GM19025 (cell line): Measurements from ENCODE around the gene NMRK2.
"Not testable (repeated sequence)": the region's sequence is repeated elsewhere in the genome, so short reads cannot be mapped to it uniquely, and the experiment has no call there.

ENCODE experiments used
- ATAC-seq: cut with Tn5 transposase; IDR thresholded peaks from one replicate; pipeline ENCODE4 v1.9.1; 2021; ENCODE audit warnings: mild to moderate bottlenecking, low read depth, moderate library complexity; ENCODE audit not compliant: unreplicated experiment

NMRK2 gene

GRCh38 chr19:3936506-3937442 is 3.9 kb downstream of the NMRK2 start:
- no peak for ATAC-seq

DNA sequence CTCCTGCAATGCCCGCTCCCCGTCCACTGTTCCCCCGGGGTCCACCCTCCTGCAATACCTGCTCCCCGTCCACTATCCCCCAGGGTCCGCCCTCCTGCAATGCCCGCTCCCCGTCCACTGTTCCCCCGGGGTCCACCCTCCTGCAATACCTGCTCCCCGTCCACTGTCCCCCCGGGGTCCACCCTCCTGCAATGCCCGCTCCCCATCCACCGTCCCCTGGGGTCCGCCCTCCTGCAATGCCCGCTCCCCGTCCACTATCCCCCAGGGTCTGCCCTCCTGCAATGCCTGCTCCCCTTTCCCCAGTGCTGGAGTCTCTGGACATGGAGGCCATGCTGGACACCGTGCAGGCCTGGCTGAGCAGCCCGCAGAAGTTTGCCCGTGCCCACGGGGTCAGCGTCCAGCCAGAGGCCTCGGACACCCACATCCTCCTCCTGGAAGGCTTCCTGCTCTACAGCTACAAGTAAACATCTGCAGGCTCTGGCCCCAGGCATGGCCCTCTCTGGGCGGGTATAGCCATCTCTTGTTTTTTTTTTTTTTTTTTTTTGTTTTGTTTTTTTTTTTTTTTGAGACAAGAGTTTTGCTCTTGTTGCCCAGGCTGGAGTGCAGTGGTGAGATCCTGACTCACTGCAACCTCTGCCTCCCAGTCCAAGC is 5.6 kb downstream of the NMRK2 start:
- ATAC-seq: not testable (repeated sequence)

DNA sequence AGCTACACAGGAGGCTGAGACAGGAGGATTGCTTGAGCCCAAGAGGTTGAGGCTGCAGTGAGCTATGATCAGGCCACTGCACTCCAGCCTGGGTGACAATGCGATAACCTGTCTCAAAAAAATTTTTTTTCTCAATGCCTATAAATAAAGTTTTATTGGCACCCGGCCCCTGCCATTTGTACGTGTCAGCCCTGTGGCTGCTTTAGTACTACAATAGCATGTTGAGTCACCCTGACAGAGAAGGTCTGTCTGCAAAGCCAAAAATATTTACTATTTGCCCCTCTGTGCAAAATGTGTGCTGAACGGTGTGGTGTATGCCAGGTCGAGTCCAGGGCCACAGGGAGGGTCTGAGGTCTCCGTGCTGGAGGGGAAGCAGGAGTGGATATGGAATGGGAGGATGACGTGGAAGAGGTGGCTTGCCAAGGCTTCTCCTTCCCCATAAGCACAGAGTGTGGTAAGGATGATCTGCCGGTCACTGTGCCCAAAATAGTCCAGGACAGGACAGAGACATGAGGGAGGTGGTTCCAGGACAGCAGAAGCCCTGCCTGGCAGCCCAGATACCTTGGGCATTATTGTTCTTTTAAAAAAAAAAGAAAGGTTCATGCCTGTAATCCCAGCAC is 10.0 kb downstream of the NMRK2 start:
- ATAC-seq: no peak

DNA sequence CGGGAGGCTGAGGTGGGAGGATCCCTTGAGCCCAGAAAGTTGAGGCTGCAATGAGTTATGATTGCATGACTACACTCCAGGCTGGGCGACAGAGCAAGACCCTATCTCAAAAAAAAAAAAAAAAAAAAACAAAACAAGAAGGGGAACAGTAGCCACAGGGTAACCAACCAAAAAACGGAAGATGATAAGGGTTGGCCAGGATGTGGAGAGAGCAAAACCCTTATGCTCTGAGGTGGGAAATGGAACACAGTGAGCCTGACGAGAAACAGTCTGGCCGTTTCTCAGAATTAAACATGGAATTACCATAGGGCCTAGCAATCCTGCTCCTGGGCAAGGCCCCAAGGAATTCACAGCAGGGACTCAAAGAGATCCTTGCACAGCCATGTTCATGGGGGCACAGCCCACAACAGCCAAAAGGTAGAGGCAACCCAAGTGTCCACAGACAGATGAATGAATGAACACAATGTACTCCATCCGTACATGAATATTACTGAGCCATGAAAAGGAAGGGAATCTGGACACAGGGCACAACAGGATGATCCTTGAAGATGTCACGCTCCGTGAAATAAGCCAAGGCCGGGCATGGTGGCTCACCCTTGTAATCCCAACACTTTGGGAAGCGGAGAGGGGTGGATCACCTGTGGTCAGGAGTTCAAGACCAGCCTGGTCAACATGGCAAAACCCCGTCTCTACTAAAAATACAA is 11.3 kb downstream of the NMRK2 start:
- ATAC-seq: no peak

DNA sequence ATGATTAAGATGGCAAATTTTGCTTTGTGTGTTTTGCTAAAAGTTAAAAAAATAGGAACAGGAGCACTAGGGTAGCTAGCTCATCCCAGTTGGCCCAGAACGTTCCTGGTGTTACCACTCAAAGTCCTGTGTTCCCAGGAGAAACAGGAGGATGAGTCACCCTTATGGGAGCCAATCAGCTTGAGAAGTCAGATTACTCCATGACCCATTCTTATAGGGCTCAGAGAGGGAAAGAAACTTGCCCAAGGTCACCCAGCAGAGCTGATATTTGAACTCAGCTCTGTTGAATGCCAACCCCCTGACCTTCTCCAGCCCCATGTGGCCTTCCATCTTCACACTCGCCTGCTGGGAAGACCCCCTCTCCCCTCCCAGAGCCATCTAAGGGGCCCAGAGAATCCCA is 13.0 kb downstream of the NMRK2 start:
- no peak for ATAC-seq

DNA sequence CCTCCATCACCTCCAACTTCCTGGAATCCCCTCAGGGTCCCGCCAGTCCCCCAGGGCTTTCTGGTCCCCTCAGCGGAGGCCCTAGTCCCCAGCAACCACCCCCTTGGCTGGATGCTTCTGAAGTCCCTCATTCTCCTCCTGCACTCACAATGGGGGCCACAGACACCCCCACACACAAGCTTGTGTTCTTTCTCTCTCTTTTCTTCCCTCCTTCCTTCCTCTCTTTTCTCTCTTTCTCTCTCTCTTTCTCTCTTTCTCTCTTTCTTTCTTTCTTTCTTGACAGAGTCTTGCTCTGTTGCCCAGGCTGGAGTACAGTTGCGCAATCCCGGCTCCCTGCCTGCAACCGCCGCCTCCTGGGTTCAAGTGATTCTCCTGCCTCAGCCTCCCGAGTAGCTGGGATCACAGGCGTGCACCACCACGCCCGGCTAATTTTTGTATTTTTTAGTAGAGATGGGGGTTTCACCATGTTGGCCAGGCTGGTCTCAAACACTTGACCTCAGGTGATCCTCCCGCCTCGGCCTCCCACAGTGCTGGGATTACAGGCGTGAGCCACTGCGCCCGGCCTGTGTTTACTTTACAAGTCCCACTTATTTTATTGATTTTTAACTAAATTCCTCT is 14.6 kb downstream of the NMRK2 start:
- not testable (repeated sequence) for ATAC-seq

GRCh38 chr19:3949294-3949693 is 16.4 kb downstream of the NMRK2 start:
- ATAC-seq: no peak

- ATAC-seq: no peak
Measured at GRCh38 chr19:3949997-3950859, 17.4 kb downstream of the NMRK2 start.

DNA sequence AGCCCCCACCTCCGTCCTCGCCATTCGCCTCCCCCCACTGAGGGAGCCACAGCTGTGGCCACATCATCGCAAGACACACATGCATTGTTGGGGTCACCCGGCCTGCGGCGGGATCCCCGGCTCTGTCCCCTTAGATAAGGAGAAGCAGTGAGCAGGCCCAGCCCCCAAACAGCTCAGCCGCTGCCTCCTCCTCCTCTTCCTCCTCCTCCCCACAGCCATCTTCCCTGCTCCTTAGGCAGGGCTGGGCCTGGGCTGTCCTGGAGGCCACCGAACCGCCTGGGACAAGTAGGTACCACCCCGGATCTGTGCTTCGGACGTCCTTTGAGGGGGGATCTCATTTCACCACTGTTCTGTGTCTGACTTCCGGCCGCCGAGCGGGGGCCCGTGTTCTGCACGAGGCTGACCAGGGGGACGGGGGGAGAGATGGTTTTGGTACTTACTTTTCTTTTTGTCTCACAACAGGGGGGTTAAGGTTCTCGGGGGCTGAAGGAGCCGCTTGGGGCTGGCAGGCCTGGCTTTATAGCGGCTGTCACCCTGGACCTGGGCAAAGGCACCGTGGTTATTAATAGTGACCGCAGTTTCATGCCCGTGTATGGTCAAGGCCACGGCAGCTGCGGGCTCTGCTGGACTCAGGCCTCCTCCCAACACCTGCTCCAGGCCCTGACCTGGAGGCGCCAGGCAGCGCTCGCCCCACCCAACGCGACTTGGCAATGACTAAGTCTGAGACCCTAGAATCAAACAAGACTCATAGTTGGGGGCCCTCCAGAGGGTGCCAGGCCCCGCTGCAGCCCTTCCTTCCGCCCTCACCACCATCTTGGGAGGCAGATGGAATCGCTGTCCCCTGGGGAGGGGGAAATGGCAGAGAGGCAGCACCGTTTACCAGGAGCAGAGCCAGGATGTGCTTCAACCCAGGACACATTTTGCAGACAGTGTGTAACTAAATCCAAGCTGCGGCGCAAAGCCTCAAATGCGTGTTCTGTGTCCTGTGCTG is 18.3 kb downstream of the NMRK2 start:
- ATAC-seq: no peak

- not testable (repeated sequence) for ATAC-seq
Measured at GRCh38 chr19:3952755-3953276, 19.9 kb downstream of the NMRK2 start.

DNA sequence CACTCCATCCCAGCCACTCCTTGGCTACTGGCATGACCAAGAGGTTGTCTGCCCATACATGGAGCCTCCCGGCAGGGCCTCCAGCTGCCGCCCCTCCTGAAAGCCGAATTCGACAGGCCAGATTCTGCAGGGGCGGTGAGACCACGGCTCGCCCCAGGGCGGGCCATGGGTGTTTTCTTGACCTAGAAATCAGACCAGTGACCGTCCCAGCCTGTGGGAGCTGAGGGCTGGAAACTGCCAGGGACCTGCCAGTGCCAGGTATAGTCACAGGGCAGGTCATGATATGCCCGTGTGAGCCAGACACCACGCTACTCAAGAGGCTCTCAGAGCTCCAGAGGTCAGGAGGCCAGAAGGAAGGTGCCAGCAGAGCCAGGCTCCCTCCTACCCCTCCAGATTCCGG is 21.2 kb downstream of the NMRK2 start:
- ATAC-seq: no peak

- not testable (repeated sequence) for ATAC-seq
Measured at GRCh38 chr19:3955276-3955675, 22.4 kb downstream of the NMRK2 start.

GRCh38 chr19:3955688-3956087 is 22.8 kb downstream of the NMRK2 start:
- no peak for ATAC-seq

- no peak for ATAC-seq
Measured at GRCh38 chr19:3958836-3959765, 26.2 kb downstream of the NMRK2 start.

- no peak for ATAC-seq
Measured at GRCh38 chr19:3959766-3960131, 26.9 kb downstream of the NMRK2 start.

DNA sequence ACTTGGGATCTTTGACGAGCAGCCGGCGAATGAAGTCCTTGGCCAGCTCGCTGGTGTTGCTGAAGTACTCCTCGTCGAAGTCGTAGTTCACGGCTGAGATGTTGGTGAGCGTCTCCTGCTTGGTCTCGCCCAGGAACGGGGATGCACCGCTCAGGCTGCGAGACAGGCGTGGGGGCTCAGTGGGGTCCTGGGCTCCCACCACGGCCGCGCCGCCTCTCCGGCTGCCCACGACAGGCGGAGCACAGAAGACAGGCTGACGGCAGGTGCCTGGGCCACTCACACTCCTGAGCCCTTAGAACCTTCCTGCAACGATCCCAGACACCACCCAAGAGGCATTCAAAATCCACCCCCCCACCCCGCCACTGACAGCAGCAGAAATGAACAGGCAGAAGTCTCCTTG is 28.1 kb downstream of the NMRK2 start:
- ATAC-seq: no peak
